ENCODE data around the gene ARMC8.

- TF ChIP-seq CTCF (IDR thresholded peaks at IDR 0.05; ENCODE audit: borderline replicate concordance, extremely low read depth, low read length, poor library complexity, severe bottlenecking) (no peak), EZH2 (IDR thresholded peaks at IDR 0.05; ENCODE audit: borderline replicate concordance, low read depth, low read length, severe bottlenecking) (no peak)
Observed at GRCh38 chr3:138281561-138281960, 94.5 kb downstream of the ARMC8 start.
